HG03025 (cell line): Measurements from ENCODE around the gene CERKL.

Source experiments
- ATAC-seq: cut with Tn5 transposase; IDR thresholded peaks from one replicate; pipeline ENCODE4 v1.9.1; 2021; ENCODE audit warnings: mild to moderate bottlenecking, moderate library complexity; ENCODE audit not compliant: unreplicated experiment, low FRiP score

CERKL gene

DNA sequence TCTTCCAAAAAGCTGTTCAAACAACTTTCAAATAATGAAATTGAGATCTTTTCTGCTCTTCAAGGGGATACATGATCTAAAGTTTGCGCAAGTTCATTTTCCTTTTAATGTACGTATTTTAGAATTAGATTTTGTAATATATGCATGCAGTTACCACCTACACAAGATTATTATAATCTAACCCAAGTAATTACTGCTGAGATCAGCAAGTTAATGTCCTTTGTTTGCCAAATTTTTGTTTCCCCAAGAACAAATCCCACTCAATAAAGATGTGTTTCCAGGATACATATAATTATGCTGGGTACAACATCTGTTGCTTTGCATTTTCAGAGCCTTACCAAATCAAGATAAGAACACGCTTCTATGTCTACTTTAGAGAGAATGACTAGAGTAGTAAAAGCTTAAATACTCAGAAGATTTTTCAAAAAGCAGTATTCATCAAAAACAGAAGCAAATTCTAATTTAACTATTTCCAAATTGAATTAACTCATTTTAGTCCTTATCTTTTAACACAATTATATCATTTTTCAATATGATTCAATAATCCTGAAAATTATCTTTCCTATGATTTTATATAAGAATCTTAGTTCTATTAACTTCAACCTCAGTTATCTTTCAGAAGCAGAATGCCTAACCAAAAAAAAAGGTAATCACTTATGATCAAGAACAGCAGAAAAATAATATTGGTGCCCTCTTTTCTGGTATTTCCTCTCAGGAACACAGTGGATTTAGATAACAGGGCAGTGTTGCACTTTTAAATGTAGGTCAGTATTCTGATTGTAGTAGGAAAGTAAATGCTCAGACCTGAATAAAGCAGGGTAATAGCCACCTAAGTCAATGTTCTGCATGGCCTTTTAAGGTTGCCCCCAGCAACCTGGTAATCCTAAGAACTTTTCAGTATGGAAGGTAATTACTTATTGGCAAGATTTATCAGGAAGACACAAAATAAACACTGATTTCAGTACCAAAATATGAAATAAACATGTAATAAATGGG, 28.0 kb downstream of the CERKL start:
- ATAC-seq: no peak

DNA sequence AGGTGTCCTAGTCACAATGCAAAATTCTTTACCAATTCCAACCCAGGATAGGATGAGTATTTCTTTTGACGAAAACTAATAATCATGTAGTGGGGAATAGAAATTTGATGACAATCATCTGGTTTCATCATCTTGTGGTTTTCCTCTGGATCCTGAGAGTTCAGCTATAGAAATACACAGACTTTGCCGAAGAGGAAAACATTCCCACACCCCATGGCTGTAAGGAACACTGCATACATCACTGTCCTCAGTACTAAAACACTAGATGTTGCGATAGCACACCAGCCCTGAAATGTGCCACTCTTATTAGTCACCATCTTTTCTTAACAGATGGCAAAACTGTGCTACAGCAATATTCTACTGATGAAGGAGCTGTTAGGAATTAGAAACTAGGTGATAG, 29.4 kb downstream of the CERKL start:
- ATAC-seq: no peak

DNA sequence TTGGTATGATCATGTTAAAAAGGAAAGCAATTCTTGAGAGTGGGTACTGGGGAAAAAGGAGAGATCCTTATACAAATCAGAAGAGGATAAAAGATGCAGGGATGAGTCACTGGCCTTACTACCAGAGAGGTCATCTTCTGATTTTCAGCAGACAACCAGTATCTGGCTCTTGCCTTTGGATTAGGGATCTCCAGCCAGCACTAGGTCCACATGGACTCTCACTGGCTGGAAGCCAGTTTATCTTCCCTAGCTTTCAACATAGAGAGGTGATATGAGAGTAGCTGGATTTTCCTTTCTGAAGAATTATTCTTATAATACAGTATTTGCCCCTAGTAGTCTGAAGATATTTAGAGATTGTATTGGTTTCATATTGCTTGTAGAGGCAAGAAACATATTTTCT, 30.2 kb downstream of the CERKL start:
- ATAC-seq: no peak

DNA sequence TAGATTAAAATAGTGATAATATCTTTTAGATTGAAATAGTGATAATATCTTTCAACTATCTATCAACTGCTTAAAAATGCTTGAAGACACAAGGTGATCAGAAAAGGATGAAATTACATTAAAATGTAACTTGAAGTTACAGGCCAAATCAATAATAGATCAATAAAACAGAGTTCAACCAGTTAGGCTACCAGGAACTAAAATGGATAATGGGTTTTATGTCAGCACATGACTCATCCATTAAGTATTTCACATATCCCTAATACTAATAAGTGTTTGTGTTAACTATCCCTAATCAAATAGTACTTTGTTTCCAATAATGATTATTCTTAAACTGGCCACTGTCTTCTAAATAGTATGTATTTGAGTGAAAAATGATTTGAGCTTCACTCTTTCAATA, 33.7 kb downstream of the CERKL start:
- no peak for ATAC-seq

DNA sequence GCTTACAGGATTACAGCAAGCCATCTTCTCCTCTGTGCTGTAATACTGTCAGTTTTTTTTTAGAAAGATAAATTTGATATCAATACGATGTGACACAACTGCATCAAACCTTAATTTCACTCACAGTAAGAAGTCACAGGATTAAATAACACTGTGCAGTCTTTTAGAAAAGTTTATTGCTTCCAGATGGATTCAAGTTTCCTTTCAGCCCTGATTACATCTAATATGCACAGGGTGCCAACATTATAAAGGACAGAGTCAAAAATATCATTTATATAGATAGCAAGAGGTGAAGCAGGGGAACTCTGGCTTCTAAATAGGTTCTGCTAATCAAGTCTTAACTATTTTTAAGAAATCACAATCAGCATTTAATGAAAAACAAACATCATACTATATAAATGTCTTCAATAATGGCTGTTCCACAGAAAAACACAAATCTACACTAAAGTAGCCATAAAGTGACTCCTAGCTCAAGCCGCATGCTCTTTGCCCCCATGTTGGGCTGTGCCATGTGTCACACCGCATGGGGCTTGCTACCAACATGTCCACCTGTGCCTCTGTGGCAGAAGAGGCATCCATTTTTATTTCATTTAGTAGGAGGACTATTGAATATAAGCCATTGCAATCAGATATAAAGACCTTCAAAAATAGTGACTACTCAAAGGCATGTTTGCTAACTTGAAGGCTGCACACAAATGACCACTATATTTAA, 35.0 kb downstream of the CERKL start:
- no peak for ATAC-seq

DNA sequence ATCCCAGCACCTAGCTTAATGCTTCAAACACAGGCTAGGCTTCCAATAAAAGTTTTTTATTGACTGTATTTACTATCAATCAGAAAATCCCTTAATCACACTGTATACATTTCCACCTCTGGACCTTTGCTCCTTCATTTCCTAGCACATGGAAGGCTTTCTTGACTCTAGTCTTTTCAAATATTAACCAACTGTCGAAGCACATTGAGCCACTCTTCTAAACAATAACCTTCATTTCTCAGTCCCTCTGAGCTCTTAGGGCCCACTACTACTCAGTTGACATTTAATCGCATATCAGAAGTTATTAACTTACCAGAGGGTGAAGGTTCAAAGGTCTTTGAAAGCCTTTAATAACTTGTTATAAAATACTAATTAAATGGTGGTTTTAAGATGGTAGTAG, 37.4 kb downstream of the CERKL start:
- ATAC-seq: no peak

DNA sequence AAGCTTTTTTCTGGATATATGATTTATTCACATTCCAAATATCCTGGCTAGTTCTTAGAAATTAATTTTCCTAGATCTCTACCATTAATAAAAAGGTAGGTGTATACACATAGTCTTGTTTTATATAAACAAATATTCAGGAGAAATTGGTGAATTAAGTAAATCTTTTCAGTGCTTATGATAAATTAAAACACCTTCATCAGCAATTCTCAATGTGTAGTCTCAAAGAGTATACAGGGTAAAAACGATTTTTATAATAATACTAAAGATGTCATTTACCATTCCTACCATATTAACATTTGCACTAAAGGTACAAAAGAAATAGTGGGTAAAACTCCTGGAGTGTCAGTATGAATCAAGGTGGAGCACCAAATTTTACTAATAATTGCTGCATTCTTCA, 40.2 kb downstream of the CERKL start:
- no peak for ATAC-seq

DNA sequence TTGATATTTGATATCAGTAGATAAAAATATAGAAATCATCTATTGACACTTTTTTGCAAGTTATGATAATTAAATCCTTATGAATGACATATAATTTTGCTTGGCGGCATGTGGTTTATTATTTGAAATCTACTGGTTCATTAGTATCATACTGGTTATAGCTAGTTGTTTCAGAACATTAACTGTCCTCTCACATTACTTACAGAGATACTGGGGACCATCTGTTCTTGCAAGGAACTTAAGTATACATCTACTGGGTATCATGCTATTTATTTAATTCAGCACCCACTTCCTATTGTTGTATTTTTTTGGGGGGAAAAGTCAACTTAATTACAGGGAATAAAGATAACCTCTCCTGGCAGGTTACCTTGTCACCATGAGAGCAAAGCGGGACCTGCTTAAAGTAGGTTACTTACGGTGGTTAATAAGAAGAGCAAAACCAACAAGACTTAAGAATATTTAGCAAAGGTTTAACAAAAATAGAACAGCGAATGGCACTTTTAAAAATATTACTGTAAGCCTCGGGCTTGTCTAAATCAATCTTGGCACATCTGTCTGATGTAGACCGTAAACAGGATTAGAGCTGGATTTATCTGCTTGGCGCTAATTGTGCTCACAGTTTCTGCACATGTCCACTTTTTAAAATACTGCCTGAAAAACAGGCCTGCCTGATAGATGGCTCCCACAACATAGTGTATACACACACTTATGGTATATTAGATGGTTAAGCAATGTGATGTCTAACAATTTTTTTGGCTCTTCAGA, 41.8 kb downstream of the CERKL start:
- ATAC-seq: no peak

DNA sequence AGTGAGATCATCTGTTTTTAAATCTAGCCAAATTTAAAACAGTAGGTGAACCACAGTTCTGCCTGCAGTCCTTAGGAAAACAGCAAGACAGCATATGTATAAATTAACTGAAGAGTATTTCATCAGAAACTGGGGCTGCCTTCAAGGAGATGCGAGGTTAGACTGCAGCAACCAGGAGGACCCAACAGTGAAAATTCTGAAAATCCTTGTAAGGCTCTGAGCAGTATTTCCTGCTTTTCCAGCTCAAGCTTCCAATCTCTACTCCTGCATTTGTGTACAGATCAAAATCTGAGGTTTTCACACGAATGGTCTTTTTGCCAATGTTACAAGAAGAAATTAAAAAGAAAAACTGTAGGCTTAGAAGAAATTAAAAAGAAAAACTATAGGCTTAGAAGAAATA, 43.7 kb downstream of the CERKL start:
- no peak for ATAC-seq

DNA sequence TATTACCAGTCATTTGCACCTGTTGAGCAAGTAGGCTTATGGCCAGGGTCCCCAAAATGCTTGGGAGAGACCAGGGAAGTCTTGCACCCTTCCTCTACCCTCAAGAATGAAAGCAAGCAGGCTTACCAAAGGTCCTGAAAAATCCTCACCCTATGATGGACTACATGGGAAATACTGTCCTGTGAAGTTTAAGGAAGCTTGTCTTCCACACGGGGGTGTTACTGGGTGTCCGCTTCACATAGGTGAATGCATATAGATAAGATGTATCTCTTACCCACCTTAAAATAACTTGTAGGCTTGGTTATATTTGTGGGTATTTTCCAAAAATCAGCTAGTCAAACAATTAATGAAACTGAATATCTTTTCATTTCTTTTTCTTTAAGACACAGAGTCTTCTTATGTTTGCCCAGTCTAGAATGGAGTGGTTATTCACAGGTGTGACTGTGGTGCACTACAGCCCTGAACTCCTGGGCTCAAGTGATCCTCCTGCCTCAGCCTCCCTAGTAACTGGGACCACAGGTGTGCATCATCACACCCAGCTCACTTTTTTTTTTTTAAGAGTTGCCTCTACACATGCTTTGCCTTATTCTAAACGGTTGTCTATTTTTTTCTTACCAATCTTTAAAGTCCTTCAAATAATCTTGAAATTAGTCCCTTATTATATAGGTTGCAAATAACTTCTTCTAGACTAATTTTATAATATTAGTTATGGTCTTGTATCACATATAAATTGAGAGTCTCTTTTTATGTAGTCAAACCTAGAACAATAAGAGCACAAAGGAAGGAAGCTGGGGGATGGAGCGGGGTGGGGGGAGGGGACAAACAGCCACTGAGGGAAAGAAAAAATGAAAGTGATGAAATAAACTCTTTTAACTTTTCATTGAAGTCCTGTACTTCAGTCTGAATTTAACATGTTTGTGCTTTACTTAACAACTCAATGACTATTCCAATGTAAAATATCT, 49.0 kb downstream of the CERKL start:
- ATAC-seq: no peak

DNA sequence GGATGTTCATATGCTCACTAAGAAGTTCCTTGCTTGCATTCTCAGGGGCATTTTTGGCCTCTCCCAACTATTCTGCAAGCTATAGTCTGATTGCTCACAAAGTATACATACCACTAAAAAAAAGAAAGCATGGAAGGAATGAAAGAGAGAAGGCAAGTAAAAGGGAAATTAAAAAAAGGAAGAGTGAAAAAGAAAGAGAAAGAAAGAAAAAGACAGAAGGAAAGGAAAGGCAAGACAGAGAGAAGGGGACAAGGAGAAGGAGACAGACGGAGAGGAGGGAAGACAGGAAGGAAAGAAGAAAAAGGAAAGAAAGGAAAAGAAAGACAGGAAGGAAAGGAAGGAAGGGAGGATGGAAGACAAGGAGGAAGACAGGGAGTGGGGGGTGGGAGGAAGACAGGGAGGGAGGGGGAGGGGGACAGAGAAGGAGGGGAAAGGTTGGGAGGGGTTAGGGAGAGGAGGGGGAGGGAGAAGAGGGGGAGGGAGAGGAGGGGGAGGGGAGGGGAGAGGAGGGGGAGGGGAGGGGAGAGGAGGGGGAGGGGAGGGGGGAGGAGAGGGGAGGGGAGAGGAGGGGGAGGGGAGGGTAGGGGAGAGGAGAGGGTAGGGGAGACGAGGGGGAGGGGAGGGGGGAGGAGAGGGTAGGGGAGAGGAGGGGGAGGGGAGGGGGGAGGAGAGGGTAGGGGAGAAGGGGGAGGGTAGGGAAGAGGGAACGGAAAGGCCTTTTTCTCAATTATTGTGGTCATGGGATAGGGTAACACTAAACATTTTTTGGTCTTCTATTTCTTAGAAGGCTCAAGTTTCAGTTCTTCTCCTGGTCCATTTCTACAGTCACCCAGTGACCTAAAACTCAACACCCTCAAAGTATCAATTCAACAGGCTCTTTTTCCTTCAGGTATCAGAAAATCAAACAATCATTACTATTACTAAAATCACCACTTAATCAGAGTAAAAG, 50.7 kb downstream of the CERKL start:
- no peak for ATAC-seq

DNA sequence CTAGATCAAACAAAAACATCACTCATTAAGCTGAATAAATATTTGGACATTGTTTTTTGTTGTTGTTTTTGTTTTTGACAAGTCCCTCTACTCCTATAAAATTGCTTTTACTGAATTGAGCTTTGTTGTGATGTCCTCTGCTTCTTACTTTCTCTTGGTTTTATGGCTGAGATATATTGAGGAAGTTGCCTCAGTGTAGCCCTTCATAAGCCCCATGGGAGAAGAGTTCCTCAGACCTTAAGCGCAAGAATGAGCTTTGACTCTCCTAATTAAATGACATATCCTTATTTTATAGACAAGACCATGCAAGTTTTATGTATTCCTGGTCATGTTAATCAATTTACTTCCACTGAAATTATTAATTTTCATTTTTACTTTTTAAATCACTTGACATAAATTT, 54.9 kb downstream of the CERKL start:
- no peak for ATAC-seq

DNA sequence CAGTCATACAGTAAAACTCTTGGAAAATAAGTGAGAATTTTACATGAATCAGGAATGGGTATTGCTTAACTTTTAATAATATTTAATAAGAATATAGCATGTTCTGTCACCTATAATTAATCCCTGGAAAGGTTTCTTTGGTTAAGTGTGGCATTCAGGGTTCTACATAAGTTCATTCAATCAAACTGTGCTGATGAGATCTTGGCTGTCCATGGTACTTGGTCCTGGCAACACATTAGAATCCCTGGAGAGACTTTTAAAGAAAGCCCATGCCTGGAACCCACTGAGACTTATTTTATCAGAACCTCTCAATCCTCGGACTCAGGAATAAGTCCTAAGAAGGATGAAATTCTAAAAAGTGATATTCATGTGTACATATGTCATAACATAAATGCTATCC, 60.3 kb downstream of the CERKL start:
- ATAC-seq: no peak

DNA sequence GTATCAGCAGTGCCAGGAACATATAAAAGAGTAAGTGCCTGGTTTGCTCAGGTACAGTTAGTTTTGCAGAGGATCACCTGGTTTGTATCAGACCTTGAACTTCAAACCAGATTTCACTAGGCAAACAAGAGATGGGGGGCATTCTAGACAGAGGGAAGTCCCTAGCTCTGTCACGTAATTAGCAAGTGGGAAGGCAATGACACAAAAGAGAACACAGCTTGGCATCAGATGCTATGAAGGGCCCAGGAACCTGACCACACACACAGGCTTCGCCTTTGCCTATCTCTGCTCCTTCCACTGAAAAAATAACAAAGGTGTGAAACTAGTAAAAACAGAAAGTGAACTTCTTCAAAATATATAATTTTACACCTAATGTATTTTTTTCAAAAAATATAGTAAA, 62.6 kb downstream of the CERKL start:
- ATAC-seq: no peak

DNA sequence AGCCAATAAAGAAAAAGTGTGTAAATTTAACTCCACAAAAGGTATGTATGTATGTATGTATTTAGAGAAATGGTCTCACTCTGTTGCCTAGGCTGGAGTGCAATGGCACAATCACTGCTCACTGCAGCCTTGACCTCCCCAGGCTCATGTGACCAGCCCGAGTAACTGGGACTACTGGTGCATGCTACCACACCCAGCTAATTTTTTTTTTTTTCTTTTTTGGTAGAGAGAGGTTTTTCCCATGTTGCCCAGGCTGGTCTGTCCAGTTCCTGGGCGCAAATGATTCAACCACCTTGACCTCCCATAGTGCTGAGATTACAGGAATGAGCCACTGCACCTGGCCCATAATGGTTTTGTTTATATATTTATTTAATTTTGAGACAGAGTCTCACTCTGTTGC, 67.1 kb downstream of the CERKL start:
- no peak for ATAC-seq

DNA sequence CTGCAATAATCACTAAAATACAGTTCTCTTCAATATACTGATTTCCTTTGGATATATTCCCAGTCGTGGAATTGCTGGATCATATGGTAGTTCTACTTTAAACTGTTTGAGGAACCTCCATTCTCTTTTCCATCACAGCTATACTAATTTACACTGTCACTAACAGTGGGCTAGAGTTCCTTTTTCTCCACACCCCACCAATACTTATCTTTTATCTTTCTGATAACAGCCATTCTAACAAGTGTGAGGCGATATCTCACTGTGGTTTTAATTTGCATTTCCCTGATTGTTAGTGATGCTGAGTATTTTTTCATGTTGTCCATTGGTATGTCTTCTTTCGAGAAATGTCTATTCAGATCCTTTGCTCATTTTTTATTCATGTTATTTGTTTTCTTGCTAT, 68.4 kb downstream of the CERKL start:
- ATAC-seq: no peak

DNA sequence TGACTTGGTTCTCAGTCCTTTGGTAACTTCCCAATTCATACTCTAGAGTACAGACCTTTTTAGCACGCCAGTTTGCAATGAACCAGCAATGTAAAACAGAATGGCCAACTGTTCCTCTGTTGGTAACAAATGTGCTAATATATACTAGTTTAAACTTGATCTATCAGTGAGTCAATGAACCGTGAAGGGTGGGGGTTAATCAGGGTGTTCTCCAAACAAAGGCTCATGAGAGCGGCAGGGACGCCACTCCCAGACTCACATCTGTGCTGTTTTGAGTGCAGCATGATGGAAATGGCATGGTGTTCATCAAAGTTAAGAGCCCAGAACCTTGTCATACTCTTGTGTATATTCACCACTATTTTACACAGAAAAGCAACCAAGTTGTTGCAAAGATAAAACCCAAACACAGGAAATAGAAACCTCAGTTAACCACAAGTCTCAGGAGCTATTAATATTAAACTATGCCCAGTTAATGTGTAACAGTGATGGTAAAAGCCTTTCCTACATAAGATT, 70.3 kb downstream of the CERKL start:
- ATAC-seq: peak; percentile 79

DNA sequence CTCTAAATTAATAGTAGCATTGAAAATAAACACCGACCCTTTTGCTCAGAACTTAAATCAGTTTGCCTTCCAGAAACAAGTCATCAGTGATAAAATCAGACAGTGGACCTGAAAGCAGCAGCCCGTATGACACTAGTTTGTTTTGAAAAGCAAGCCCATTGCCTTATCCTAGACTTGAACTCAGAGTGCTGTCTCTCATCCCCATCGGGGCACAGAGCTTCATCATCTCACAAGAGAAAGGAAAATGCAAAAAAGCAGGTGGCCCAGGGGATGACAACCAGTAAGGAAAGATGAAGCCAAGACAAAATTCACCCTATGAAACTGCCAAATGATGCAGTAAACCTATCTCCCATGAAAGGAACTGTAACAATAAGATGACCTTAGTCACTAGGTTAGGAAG, 71.2 kb downstream of the CERKL start:
- no peak for ATAC-seq

DNA sequence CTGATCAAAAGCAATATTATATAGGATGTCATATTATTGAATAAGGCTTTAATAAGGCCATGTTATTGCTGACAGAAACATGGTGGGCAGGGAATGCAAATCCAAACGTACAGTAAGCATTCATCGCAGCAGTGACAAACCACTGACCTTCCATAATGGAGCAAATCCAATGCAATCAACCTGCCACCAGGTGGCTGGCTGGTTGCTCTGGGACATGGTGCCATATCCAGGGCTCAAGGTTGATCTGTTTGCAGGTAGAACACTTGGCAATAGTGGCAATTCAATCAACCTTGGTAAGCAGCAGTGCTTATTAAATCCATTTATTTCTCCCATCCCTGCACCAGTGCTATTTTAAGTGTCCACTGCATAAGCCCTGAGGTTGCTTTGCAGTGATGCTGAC, 75.4 kb downstream of the CERKL start:
- no peak for ATAC-seq
